Natural killer cell (primary cell): ENCODE measurements around the gene SNUPN. TPM values are rescaled to one million over a fixed set of nuclear protein-coding genes. Genes with fewer than 3 reads are reported as not detected.

Experiments used
- ATAC-seq, 3 donors: fragments of 150-1000 bp in 2 of 3; fragments of 200-7000 bp in 1 of 3; cut with Tn5 transposase; 1 replicate in 1 of 3; 2 replicates in 2 of 3; pipeline ENCODE4 v1.10.0; 2021; ENCODE audit warnings: mild to moderate bottlenecking in 2 of 3, moderate library complexity in 2 of 3
- DNase-seq, 2 donors: peaks; one replicate each; pipeline versions ENCODE4 v3.0.0 to v3.0.0-alpha.2; 2013 to 2021; ENCODE audit warnings: mixed read lengths in 1 of 2
- H3K27ac ChIP-seq: one replicate; pipeline ENCODE4 v1.5.1; 2013; ENCODE audit warnings: mild to moderate bottlenecking, low read length
- H3K27me3 ChIP-seq: one replicate; pipeline ENCODE4 v1.6.1; 2013; ENCODE audit warnings: low read length; ENCODE audit not compliant: control insufficient read depth, insufficient read depth
- H3K36me3 ChIP-seq: one replicate; pipeline ENCODE4 v1.6.1; 2013; ENCODE audit warnings: low read length; ENCODE audit not compliant: control insufficient read depth, insufficient read depth
- H3K4me1 ChIP-seq: one replicate; pipeline ENCODE4 v1.6.1; 2013; ENCODE audit warnings: low read length; ENCODE audit not compliant: control insufficient read depth, insufficient read depth
- H3K4me3 ChIP-seq: one replicate; pipeline ENCODE4 v1.5.1; 2013; ENCODE audit warnings: low read length
- H3K9me3 ChIP-seq: one replicate; pipeline ENCODE4 v1.6.1; 2013; ENCODE audit warnings: low read length; ENCODE audit not compliant: control insufficient read depth, insufficient read depth
- H3K27ac Mint-ChIP-seq, 2 donors: one replicate each; pipeline ENCODE4 v1.8.0; 2022; ENCODE audit warnings: mild to moderate bottlenecking in 2 of 2, mixed read lengths in 2 of 2, moderate library complexity in 1 of 2
- H3K27me3 Mint-ChIP-seq, 2 donors: one replicate each; pipeline ENCODE4 v1.8.0; 2022; ENCODE audit warnings: low read depth in 2 of 2, mixed read lengths in 2 of 2
- H3K36me3 Mint-ChIP-seq: one replicate; pipeline ENCODE4 v1.8.0; 2022; ENCODE audit warnings: mixed read lengths
- H3K4me1 Mint-ChIP-seq, 2 donors: one replicate each; pipeline ENCODE4 v1.8.0; 2022; ENCODE audit warnings: mixed read lengths in 2 of 2
- H3K4me3 Mint-ChIP-seq: one replicate; pipeline ENCODE4 v1.8.0; 2022; ENCODE audit warnings: mild to moderate bottlenecking, moderate library complexity, mixed read lengths
- H3K9me3 Mint-ChIP-seq, 2 donors: one replicate each; pipeline ENCODE4 v1.8.0; 2022; ENCODE audit warnings: mixed read lengths in 2 of 2
- CTCF ChIP-seq: fragments of 200-600 bp; IDR thresholded peaks from one replicate; pipeline ENCODE4 v1.8.0; 2022; ENCODE audit warnings: antibody characterized with exemption
- WGBS: methylation state at CpG from one replicate; pipeline ENCODE4 v1.1.7; 2013; ENCODE audit warnings: missing lambda C conversion rate; ENCODE audit not compliant: insufficient coverage; 5-methylcytosine and 5-hydroxymethylcytosine counted together
- intact Hi-C: fragments of 100-400 bp; cut with micrococcal nuclease; formaldehyde crosslinking; loops from one replicate; pipeline ENCODE4 v1.14.2; 2022
- total RNA-seq, 4 donors: library from RNA; stranded (reverse); fragments of 120-200 nt in 1 of 4; gene quantifications; one replicate each; pipeline versions ENCODE4 v1.2.3 to v1.2.4, GENCODE V29; 2013 to 2022

The SNUPN gene
- total RNA-seq, 3 donors from 2014 or later (not counting 1 experiment from before 2014, with no cell fraction given): 13.8 to 20.7 (median 14.8) TPM

- Histone ChIP-seq H3K27me3 (no peaks in the 10 kb centered on the region), H3K4me1 (peaks cover 14% of the 10 kb centered on the region), H3K9me3 (no peaks in the 10 kb centered on the region), H3K36me3 (peaks cover 36% of the 10 kb centered on the region), H3K27ac (no peak overlapping the region), H3K4me3 (no peak overlapping the region)
- intact Hi-C loops: loop anchor here (2.0 kb wide), 2 partner anchors 44 to 86 kb away; partner anchors contain the start of gene IMP3
- 100% methylated on average over 3 of the region's 3 CpGs for WGBS
- no peak for TF ChIP-seq CTCF
- no peak for DNase-seq
- H3K36me3 Mint-ChIP-seq: peaks cover 5% of the 10 kb centered on the region
- ATAC-seq: no peak
- peaks cover 13 to 21% of the 10 kb centered on the region in 2 donors for H3K4me1 Mint-ChIP-seq
- no peak overlapping the region for H3K4me3 Mint-ChIP-seq
- no peaks in the 10 kb centered on the region for H3K27me3 Mint-ChIP-seq
- H3K9me3 Mint-ChIP-seq: no peaks in the 10 kb centered on the region
- no peak overlapping the region for H3K27ac Mint-ChIP-seq
Observed at GRCh38 chr15:75596703-75597345, 28.7 kb downstream of the SNUPN start.

- H3K4me3 Mint-ChIP-seq: no peak overlapping the region
Observed at GRCh38 chr15:75594276-75594675, 31.2 kb downstream of the SNUPN start.

GRCh38 chr15:75591655-75592364 lies 33.7 kb downstream of the SNUPN start:
- Mint-ChIP-seq H3K27ac (no peak overlapping the region), H3K36me3 (no peaks in the 10 kb centered on the region), H3K4me3 (no peak overlapping the region), H3K27me3 (no peaks in the 10 kb centered on the region), H3K4me1 (peaks cover 4 to 7% of the 10 kb centered on the region in 2 donors), H3K9me3 (no peaks in the 10 kb centered on the region)
- ATAC-seq: no peak
- DNase-seq: no peak
- Histone ChIP-seq H3K9me3 (no peaks in the 10 kb centered on the region), H3K27ac (no peak overlapping the region), H3K27me3 (no peaks in the 10 kb centered on the region), H3K4me1 (no peaks in the 10 kb centered on the region), H3K4me3 (no peak overlapping the region), H3K36me3 (peaks cover 14% of the 10 kb centered on the region)
- no peak for TF ChIP-seq CTCF
- WGBS: 95% methylated on average over 4 of the region's 4 CpGs
- intact Hi-C loops: no loop called here

More at GRCh38 chr15:75594276-75594675, 31.2 kb downstream of the SNUPN start:
- Histone ChIP-seq H3K27me3 (no peaks in the 10 kb centered on the region), H3K9me3 (no peaks in the 10 kb centered on the region), H3K4me3 (no peak overlapping the region), H3K36me3 (peaks cover 28% of the 10 kb centered on the region), H3K4me1 (peaks cover 14% of the 10 kb centered on the region), H3K27ac (no peak overlapping the region)
- no peak for DNase-seq
- no peak for ATAC-seq
- Mint-ChIP-seq H3K27ac (no peak overlapping the region), H3K9me3 (no peaks in the 10 kb centered on the region), H3K4me1 (peaks cover 13 to 21% of the 10 kb centered on the region in 2 donors), H3K27me3 (no peaks in the 10 kb centered on the region), H3K36me3 (peaks cover 5% of the 10 kb centered on the region)
- intact Hi-C loops: no loop called here
- TF ChIP-seq CTCF: no peak
- WGBS: over 99% methylated on average over 8 of the region's 9 CpGs
